H9 (cell line): ENCODE measurements around the gene RERE. TPM values are rescaled to one million over a fixed set of nuclear protein-coding genes. Genes with fewer than 3 reads are reported as not detected.

ENCODE experiments used
- DNase-seq: peaks from one replicate; pipeline ENCODE4 v3.0.0-alpha.2; 2017
- H2AFZ ChIP-seq: one replicate; pipeline ENCODE4 v1.6.1; 2013; ENCODE audit warnings: mild to moderate bottlenecking, low read length, control low read depth, moderate library complexity
- H2AK5ac ChIP-seq: 2 replicates; pipeline ENCODE4 v1.6.1; 2013; ENCODE audit warnings: low read length, control low read depth, mixed read lengths; ENCODE audit not compliant: insufficient read length
- H2BK120ac ChIP-seq: one replicate; pipeline ENCODE4 v1.6.1; 2013; ENCODE audit warnings: low read depth, mild to moderate bottlenecking, low read length, control low read depth, inconsistent platforms; ENCODE audit not compliant: poor library complexity, severe bottlenecking
- H2BK12ac ChIP-seq: 2 replicates; pipeline ENCODE4 v1.6.1; 2013; ENCODE audit warnings: low read length, control low read depth, mixed read lengths, low read depth; ENCODE audit not compliant: insufficient read length
- H2BK15ac ChIP-seq: 2 replicates; pipeline ENCODE4 v1.6.1; 2013; ENCODE audit warnings: low read depth, low read length, control low read depth
- H2BK20ac ChIP-seq: one replicate; pipeline ENCODE4 v1.6.1; 2013; ENCODE audit warnings: low read depth, mild to moderate bottlenecking, low read length, control low read depth, inconsistent platforms; ENCODE audit not compliant: poor library complexity, severe bottlenecking
- H2BK5ac ChIP-seq: 2 replicates; pipeline ENCODE4 v1.6.1; 2013; ENCODE audit warnings: low read length, control low read depth, mixed read lengths; ENCODE audit not compliant: insufficient read length
- H3K14ac ChIP-seq: 2 replicates; pipeline ENCODE4 v1.6.1; 2013; ENCODE audit warnings: low read length, control low read depth; ENCODE audit not compliant: insufficient read depth
- H3K18ac ChIP-seq: 2 replicates; pipeline ENCODE4 v1.6.1; 2013; ENCODE audit warnings: low read depth, mild to moderate bottlenecking, mixed read lengths, low read length, control low read depth; ENCODE audit not compliant: insufficient read length
- H3K23ac ChIP-seq: 2 replicates; pipeline ENCODE4 v1.6.1; 2013; ENCODE audit warnings: low read length, control low read depth, mixed read lengths, low read depth; ENCODE audit not compliant: insufficient read length
- H3K23me2 ChIP-seq: 2 replicates; pipeline ENCODE4 v1.6.1; 2013; ENCODE audit warnings: low read depth, mild to moderate bottlenecking, mixed read lengths, low read length, control low read depth; ENCODE audit not compliant: insufficient read length, poor library complexity, severe bottlenecking
- H3K27ac ChIP-seq: 2 replicates; pipeline ENCODE4 v1.5.1; 2013; ENCODE audit warnings: low read length, control low read depth, mixed read lengths, low read depth; ENCODE audit not compliant: insufficient read length
- H3K27me3 ChIP-seq: 2 replicates; pipeline ENCODE4 v1.6.1; 2013; ENCODE audit warnings: low read length, control low read depth, inconsistent platforms; ENCODE audit not compliant: insufficient read depth
- H3K4ac ChIP-seq: 2 replicates; pipeline ENCODE4 v1.6.1; 2013; ENCODE audit warnings: low read depth, mild to moderate bottlenecking, control low read depth, inconsistent platforms, low read length, moderate library complexity
- H3K4me1 ChIP-seq: 2 replicates; pipeline ENCODE4 v1.6.1; 2013; ENCODE audit warnings: low read length, control low read depth, inconsistent platforms; ENCODE audit not compliant: insufficient read depth
- H3K4me2 ChIP-seq: 2 replicates; pipeline ENCODE4 v1.6.1; 2013; ENCODE audit warnings: low read length, control low read depth, mixed read lengths; ENCODE audit not compliant: insufficient read length, insufficient read depth
- H3K56ac ChIP-seq: 2 replicates; pipeline ENCODE4 v1.6.1; 2013; ENCODE audit warnings: low read depth, mild to moderate bottlenecking, mixed read lengths, low read length, control low read depth; ENCODE audit not compliant: insufficient read length
- H3K79me1 ChIP-seq: 2 replicates; pipeline ENCODE4 v1.6.1; 2013; ENCODE audit warnings: low read depth, mild to moderate bottlenecking, moderate library complexity, low read length, control low read depth, inconsistent platforms; ENCODE audit not compliant: insufficient read depth, poor library complexity, severe bottlenecking
- H3K79me2 ChIP-seq: 2 replicates; pipeline ENCODE4 v1.6.1; 2013; ENCODE audit warnings: low read length, control low read depth, inconsistent platforms; ENCODE audit not compliant: insufficient read depth
- H3K9ac ChIP-seq: 2 replicates; pipeline ENCODE4 v1.6.1; 2013; ENCODE audit warnings: low read length, control low read depth, mixed read lengths; ENCODE audit not compliant: insufficient read length; ENCODE audit errors: extremely low read depth
- H3K9me3 ChIP-seq: one replicate; pipeline ENCODE4 v1.6.1; 2013; ENCODE audit warnings: low read depth, low read length, inconsistent platforms; ENCODE audit not compliant: control insufficient read depth
- H3T11ph ChIP-seq: one replicate; pipeline ENCODE4 v1.6.1; 2013; ENCODE audit warnings: mild to moderate bottlenecking, low read length, control low read depth, inconsistent platforms
- H4K20me1 ChIP-seq: one replicate; pipeline ENCODE4 v1.6.1; 2013; ENCODE audit not compliant: control insufficient read depth, insufficient read length, insufficient read depth
- H4K5ac ChIP-seq: 2 replicates; pipeline ENCODE4 v1.6.1; 2013; ENCODE audit warnings: low read depth, mild to moderate bottlenecking, mixed read lengths, low read length, control low read depth; ENCODE audit not compliant: insufficient read length
- H4K8ac ChIP-seq: replicated peaks from 2 replicates; pipeline ENCODE4 v1.6.1; 2013; ENCODE audit warnings: low read length, control low read depth, mixed read lengths, low read depth; ENCODE audit not compliant: insufficient read length
- H4K91ac ChIP-seq: 2 replicates; pipeline ENCODE4 v1.6.1; 2013; ENCODE audit warnings: low read depth, mild to moderate bottlenecking, moderate library complexity, mixed read lengths, low read length, control low read depth; ENCODE audit not compliant: insufficient read length
- H3K27ac Mint-ChIP-seq, 3 experiments: 2 replicates in 2 of 3; 3 replicates in 1 of 3; pipeline ENCODE4 v1.8.0; 2020 to 2021; ENCODE audit warnings: mixed read lengths in 3 of 3, mild to moderate bottlenecking in 1 of 3, moderate library complexity in 1 of 3
- H3K27me3 Mint-ChIP-seq: 2 replicates; pipeline ENCODE4 v1.8.0; 2021; ENCODE audit warnings: low read depth, mild to moderate bottlenecking, moderate library complexity, mixed read lengths
- H3K36me3 Mint-ChIP-seq, 3 experiments: 2 replicates in 2 of 3; 3 replicates in 1 of 3; pipeline ENCODE4 v1.8.0; 2020 to 2021; ENCODE audit warnings: low read depth in 3 of 3, mixed read lengths in 3 of 3; ENCODE audit not compliant: insufficient read depth in 1 of 3
- H3K4me1 Mint-ChIP-seq, 2 experiments: 2 replicates each; pipeline ENCODE4 v1.8.0; 2020; ENCODE audit warnings: mixed read lengths in 2 of 2
- H3K4me3 Mint-ChIP-seq, 2 experiments: 2 replicates in 1 of 2; 3 replicates in 1 of 2; pipeline ENCODE4 v1.8.0; 2020 to 2021; ENCODE audit warnings: mild to moderate bottlenecking in 2 of 2, mixed read lengths in 2 of 2, moderate library complexity in 1 of 2
- H3K9me3 Mint-ChIP-seq, 2 experiments: 2 replicates in 1 of 2; 3 replicates in 1 of 2; pipeline ENCODE4 v1.8.0; 2020; ENCODE audit warnings: mild to moderate bottlenecking in 2 of 2, mixed read lengths in 2 of 2, moderate library complexity in 1 of 2
- CTCF ChIP-seq: fragments of 200-600 bp; sonication (generic); conservative IDR thresholded peaks from 3 replicates; pipeline ENCODE4 v1.8.0; 2021; ENCODE audit warnings: antibody characterized with exemption, mild to moderate bottlenecking
- WGBS: extraction: QIAGEN DNeasy Blood & Tissue Kit; methylation state at CpG from one replicate; pipeline ENCODE4 v1.1.7; 2013; ENCODE audit warnings: missing lambda C conversion rate, low lambda C conversion rate, mixed read lengths; ENCODE audit not compliant: insufficient read length; ENCODE audit errors: extremely low coverage; 5-methylcytosine and 5-hydroxymethylcytosine counted together
- total RNA-seq: library from RNA; stranded (reverse); gene quantifications from 2 replicates; pipeline ENCODE4 v1.2.1, GENCODE V29; 2021

The RERE gene
- total RNA-seq, 1 experiment from 2014 or later, result 103 TPM

- DNase-seq, result no peak
- Histone ChIP-seq H3K9ac (no peak overlapping the region), H2BK12ac (no peak overlapping the region), H2AK5ac (no peak overlapping the region), H2BK15ac (no peak overlapping the region), H3K27me3 (no peaks in the 10 kb centered on the region), H2BK5ac (no peak overlapping the region), H2AFZ (no peak overlapping the region), H3T11ph (no peak overlapping the region), H3K4me1 (no peaks in the 10 kb centered on the region; the same call in 1 of the 2 replicates), H2BK20ac (no peak overlapping the region), H3K79me2 (peaks cover 27% of the 10 kb centered on the region; the same call in 1 of the 2 replicates), H2BK120ac (no peak overlapping the region), H4K5ac (no peak overlapping the region), H4K91ac (no peak overlapping the region), H4K20me1 (no peaks in the 10 kb centered on the region), H3K9me3 (no peaks in the 10 kb centered on the region), H3K14ac (no peak overlapping the region), H3K27ac (no peak overlapping the region), H3K56ac (no peak overlapping the region), H3K23ac (no peak overlapping the region), H4K8ac (no peak overlapping the region), H3K23me2 (no peaks in the 10 kb centered on the region), H3K79me1 (peaks cover 6% of the 10 kb centered on the region), H3K18ac (no peak overlapping the region), H3K4ac (no peak overlapping the region), H3K4me2 (no peak overlapping the region)
- TF ChIP-seq CTCF, result no peak
- Mint-ChIP-seq H3K36me3 (peaks cover 5 to 7% (median 6%) of the 10 kb centered on the region in 3 experiments), H3K9me3 (no peaks in the 10 kb centered on the region), H3K4me3 (no peak overlapping the region), H3K4me1 (peaks cover 25 to 47% of the 10 kb centered on the region in 2 experiments), H3K27ac (peak overlapping the region in 1 of 3 experiments; percentile 54; a peak in 1 of 7 replicates), H3K27me3 (no peaks in the 10 kb centered on the region)
- no CpG with 5 or more reads among the region's 6 CpGs for WGBS
Observed at GRCh38 chr1:8646189-8646588, 171.3 kb downstream of the RERE start.
